ENCODE results near the gene EXT2.

The EXT2 gene

GRCh38 chr11:44140805-44141204 is 45.3 kb downstream of the EXT2 start:
- Histone ChIP-seq H3K4me3 (ENCODE audit: low read length) (no peak overlapping the region), H3K4me1 (ENCODE audit: insufficient read depth, low read length) (peaks cover 20% of the 10 kb centered on the region), H3K9me3 (ENCODE audit: low read length) (no peaks in the 10 kb centered on the region), H2AFZ (ENCODE audit: low read depth, low read length) (no peak overlapping the region), H3K36me3 (ENCODE audit: insufficient read depth, low read length) (peaks cover under 1% of the 10 kb centered on the region), H3K27me3 (ENCODE audit: insufficient read depth, low read length) (no peaks in the 10 kb centered on the region)

GRCh38 chr11:44143987-44144909 is 48.8 kb downstream of the EXT2 start:
- Histone ChIP-seq H3K4me1 (ENCODE audit: insufficient read depth, low read length) (peaks cover 15% of the 10 kb centered on the region), H3K9me3 (ENCODE audit: low read length) (no peaks in the 10 kb centered on the region), H3K4me3 (ENCODE audit: low read length) (no peak overlapping the region), H3K36me3 (ENCODE audit: insufficient read depth, low read length) (peaks cover 5% of the 10 kb centered on the region), H3K27me3 (ENCODE audit: insufficient read depth, low read length) (no peaks in the 10 kb centered on the region), H2AFZ (ENCODE audit: low read depth, low read length) (no peak overlapping the region)

- peaks cover 6% of the 10 kb centered on the region for H3K4me1 ChIP-seq (ENCODE audit: insufficient read depth, low read length)
- H3K9me3 ChIP-seq (ENCODE audit: low read length), result no peaks in the 10 kb centered on the region
- peaks cover 5% of the 10 kb centered on the region for H3K36me3 ChIP-seq (ENCODE audit: insufficient read depth, low read length)
- no peak overlapping the region for H2AFZ ChIP-seq (ENCODE audit: low read depth, low read length)
- no peak overlapping the region for H3K4me3 ChIP-seq (ENCODE audit: low read length)
- no peaks in the 10 kb centered on the region for H3K27me3 ChIP-seq (ENCODE audit: insufficient read depth, low read length)
Observed at GRCh38 chr11:44145011-44145775, 49.7 kb downstream of the EXT2 start.

- Histone ChIP-seq H3K36me3 (ENCODE audit: insufficient read depth, low read length) (peaks cover 5% of the 10 kb centered on the region), H3K4me1 (ENCODE audit: insufficient read depth, low read length) (peaks cover 4% of the 10 kb centered on the region), H3K27me3 (ENCODE audit: insufficient read depth, low read length) (no peaks in the 10 kb centered on the region), H3K9me3 (ENCODE audit: low read length) (peaks cover 5% of the 10 kb centered on the region), H3K4me3 (ENCODE audit: low read length) (no peak overlapping the region), H2AFZ (ENCODE audit: low read depth, low read length) (no peak overlapping the region)
Observed at GRCh38 chr11:44146931-44147330, 51.5 kb downstream of the EXT2 start.

- H3K36me3 ChIP-seq (ENCODE audit: insufficient read depth, low read length), result peaks cover 5% of the 10 kb centered on the region
- H2AFZ ChIP-seq (ENCODE audit: low read depth, low read length), result no peak overlapping the region
- H3K9me3 ChIP-seq (ENCODE audit: low read length), result peaks cover 8% of the 10 kb centered on the region
- peaks cover 4% of the 10 kb centered on the region for H3K4me1 ChIP-seq (ENCODE audit: insufficient read depth, low read length)
- H3K27me3 ChIP-seq (ENCODE audit: insufficient read depth, low read length), result no peaks in the 10 kb centered on the region
- no peak overlapping the region for H3K4me3 ChIP-seq (ENCODE audit: low read length)
Observed at GRCh38 chr11:44147751-44148150, 52.3 kb downstream of the EXT2 start.

GRCh38 chr11:44149651-44150050 is 54.2 kb downstream of the EXT2 start:
- peaks cover 4% of the 10 kb centered on the region for H3K4me1 ChIP-seq (ENCODE audit: insufficient read depth, low read length)
- H2AFZ ChIP-seq (ENCODE audit: low read depth, low read length), result no peak overlapping the region
- no peak overlapping the region for H3K4me3 ChIP-seq (ENCODE audit: low read length)
- H3K9me3 ChIP-seq (ENCODE audit: low read length), result peaks cover 8% of the 10 kb centered on the region
- peaks cover 5% of the 10 kb centered on the region for H3K36me3 ChIP-seq (ENCODE audit: insufficient read depth, low read length)
- H3K27me3 ChIP-seq (ENCODE audit: insufficient read depth, low read length), result no peaks in the 10 kb centered on the region

GRCh38 chr11:44150401-44150800 is 54.9 kb downstream of the EXT2 start:
- Histone ChIP-seq H3K27me3 (ENCODE audit: insufficient read depth, low read length) (no peaks in the 10 kb centered on the region), H3K4me3 (ENCODE audit: low read length) (no peak overlapping the region), H3K9me3 (ENCODE audit: low read length) (peaks cover 8% of the 10 kb centered on the region), H3K36me3 (ENCODE audit: insufficient read depth, low read length) (peaks cover 5% of the 10 kb centered on the region), H2AFZ (ENCODE audit: low read depth, low read length) (no peak overlapping the region), H3K4me1 (ENCODE audit: insufficient read depth, low read length) (peaks cover 4% of the 10 kb centered on the region)

GRCh38 chr11:44157019-44157418 is 61.5 kb downstream of the EXT2 start:
- no peaks in the 10 kb centered on the region for H3K4me1 ChIP-seq (ENCODE audit: insufficient read depth, low read length)
- H3K4me3 ChIP-seq (ENCODE audit: low read length), result no peak overlapping the region
- H3K9me3 ChIP-seq (ENCODE audit: low read length), result peaks cover 15% of the 10 kb centered on the region
- no peaks in the 10 kb centered on the region for H3K27me3 ChIP-seq (ENCODE audit: insufficient read depth, low read length)
- H3K36me3 ChIP-seq (ENCODE audit: insufficient read depth, low read length), result peaks cover 4% of the 10 kb centered on the region
- H2AFZ ChIP-seq (ENCODE audit: low read depth, low read length), result no peak overlapping the region

- no peaks in the 10 kb centered on the region for H3K27me3 ChIP-seq (ENCODE audit: insufficient read depth, low read length)
- no peak overlapping the region for H3K4me3 ChIP-seq (ENCODE audit: low read length)
- peaks cover 4% of the 10 kb centered on the region for H3K36me3 ChIP-seq (ENCODE audit: insufficient read depth, low read length)
- H3K4me1 ChIP-seq (ENCODE audit: insufficient read depth, low read length), result no peaks in the 10 kb centered on the region
- peaks cover 13% of the 10 kb centered on the region for H3K9me3 ChIP-seq (ENCODE audit: low read length)
- H2AFZ ChIP-seq (ENCODE audit: low read depth, low read length), result no peak overlapping the region
Observed at GRCh38 chr11:44158384-44158783, 62.9 kb downstream of the EXT2 start.

- Histone ChIP-seq H3K4me3 (ENCODE audit: low read length) (no peak overlapping the region), H3K36me3 (ENCODE audit: insufficient read depth, low read length) (peaks cover 4% of the 10 kb centered on the region), H3K27me3 (ENCODE audit: insufficient read depth, low read length) (no peaks in the 10 kb centered on the region), H3K9me3 (ENCODE audit: low read length) (peaks cover 13% of the 10 kb centered on the region), H3K4me1 (ENCODE audit: insufficient read depth, low read length) (no peaks in the 10 kb centered on the region), H2AFZ (ENCODE audit: low read depth, low read length) (no peak overlapping the region)
Observed at GRCh38 chr11:44159848-44160721, 64.6 kb downstream of the EXT2 start.

GRCh38 chr11:44162004-44162403 is 66.5 kb downstream of the EXT2 start:
- H3K36me3 ChIP-seq (ENCODE audit: insufficient read depth, low read length), result peaks cover 4% of the 10 kb centered on the region
- H3K4me3 ChIP-seq (ENCODE audit: low read length), result no peak overlapping the region
- H3K27me3 ChIP-seq (ENCODE audit: insufficient read depth, low read length), result no peaks in the 10 kb centered on the region
- no peaks in the 10 kb centered on the region for H3K4me1 ChIP-seq (ENCODE audit: insufficient read depth, low read length)
- peaks cover 11% of the 10 kb centered on the region for H3K9me3 ChIP-seq (ENCODE audit: low read length)
- H2AFZ ChIP-seq (ENCODE audit: low read depth, low read length), result no peak overlapping the region

- no peak overlapping the region for H2AFZ ChIP-seq (ENCODE audit: low read depth, low read length)
- H3K27me3 ChIP-seq (ENCODE audit: insufficient read depth, low read length), result no peaks in the 10 kb centered on the region
- peaks cover 4% of the 10 kb centered on the region for H3K36me3 ChIP-seq (ENCODE audit: insufficient read depth, low read length)
- no peak overlapping the region for H3K4me3 ChIP-seq (ENCODE audit: low read length)
- H3K9me3 ChIP-seq (ENCODE audit: low read length), result peaks cover 6% of the 10 kb centered on the region
- H3K4me1 ChIP-seq (ENCODE audit: insufficient read depth, low read length), result no peaks in the 10 kb centered on the region
Observed at GRCh38 chr11:44162662-44163061, 67.2 kb downstream of the EXT2 start.

Measured in neuron (in vitro differentiated cells).